Left kidney (tissue), 2 donors: ENCODE results near the gene ARHGAP18. TPM values are rescaled to one million over a fixed set of nuclear protein-coding genes. Genes with fewer than 3 reads are reported as not detected.

Experiments
- DNase-seq: peaks from one replicate; pipeline ENCODE4 v3.0.0-alpha.2; 2013
- polyA plus RNA-seq: library from polyadenylated mRNA; unstranded; fragments of 120-200 nt; gene quantifications from one replicate; pipeline ENCODE4 v1.2.1, GENCODE V29; 2013; ENCODE audit not compliant: insufficient read length

ARHGAP18 gene
- polyA plus RNA-seq, 1 donor: 38.5 TPM

DNA sequence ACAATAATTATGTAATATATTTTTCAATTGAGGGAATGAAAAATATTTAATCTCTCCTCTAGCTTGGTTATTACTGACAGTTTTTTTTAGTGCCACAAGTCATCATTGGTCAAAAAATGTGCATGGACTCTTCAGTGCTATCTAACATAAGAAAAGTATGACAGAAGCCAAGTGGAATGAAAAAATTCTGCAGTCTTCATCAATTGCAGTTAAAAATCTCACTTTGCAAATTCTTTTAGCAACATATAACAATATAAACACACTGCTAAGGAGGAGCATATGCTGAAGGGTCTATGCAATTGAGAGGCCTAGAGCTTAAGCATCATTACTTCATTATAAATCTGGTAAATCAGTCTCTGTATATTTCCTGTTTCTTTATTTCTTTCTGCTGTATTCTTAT, 175.1 kb downstream of the ARHGAP18 start:
- no peak for DNase-seq

Other genes starting within 250 kb of the ARHGAP18 start
- gene TMEM244, start 151.1 kb upstream of the ARHGAP18 start, polyA plus RNA-seq: not detected